ENCODE results near the gene MED19.
"Not testable (repeated sequence)": the region's sequence is repeated elsewhere in the genome, so short reads cannot be mapped to it uniquely, and the experiment has no call there.

MED19 gene, protein sequence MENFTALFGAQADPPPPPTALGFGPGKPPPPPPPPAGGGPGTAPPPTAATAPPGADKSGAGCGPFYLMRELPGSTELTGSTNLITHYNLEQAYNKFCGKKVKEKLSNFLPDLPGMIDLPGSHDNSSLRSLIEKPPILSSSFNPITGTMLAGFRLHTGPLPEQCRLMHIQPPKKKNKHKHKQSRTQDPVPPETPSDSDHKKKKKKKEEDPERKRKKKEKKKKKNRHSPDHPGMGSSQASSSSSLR

DNA sequence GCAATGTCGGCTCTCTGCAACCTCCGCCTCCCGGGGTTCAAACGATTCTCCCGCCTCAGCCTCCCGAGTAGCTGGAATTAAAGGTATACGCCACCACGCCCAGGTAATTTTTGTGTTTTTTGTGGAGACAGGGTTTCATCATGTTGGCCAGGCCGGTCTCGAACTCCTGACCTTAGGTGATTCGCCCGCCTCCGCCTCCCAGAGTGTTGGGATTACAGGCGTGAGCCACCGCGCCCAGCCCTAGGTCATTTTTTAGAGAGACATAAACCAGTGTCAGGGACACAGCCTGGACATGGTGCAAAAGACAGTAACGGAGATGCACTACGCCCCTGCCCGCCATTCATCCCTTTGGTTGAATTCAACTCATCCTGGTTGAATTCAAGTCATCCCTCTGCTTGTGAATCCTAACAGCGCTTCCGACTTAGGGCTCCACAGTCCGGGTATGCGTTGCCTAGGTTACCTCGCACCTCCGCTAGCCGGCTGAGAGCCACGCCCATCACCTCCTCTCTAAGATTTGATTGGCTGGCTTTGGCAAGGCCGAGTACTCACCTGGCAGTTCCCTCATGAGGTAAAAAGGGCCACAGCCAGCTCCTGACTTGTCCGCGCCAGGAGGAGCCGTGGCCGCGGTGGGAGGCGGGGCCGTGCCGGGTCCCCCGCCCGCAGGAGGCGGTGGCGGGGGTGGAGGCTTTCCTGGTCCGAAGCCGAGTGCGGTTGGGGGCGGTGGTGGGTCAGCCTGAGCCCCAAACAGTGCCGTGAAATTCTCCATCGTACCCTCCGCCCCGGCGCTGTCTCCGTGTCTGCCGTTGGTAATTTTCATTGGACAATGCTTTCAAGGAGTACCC, at the start of gene MED19:
MED19 (minus strand) TSS at position 802 of the 842 bp plus-strand sequence; CDS start at position 766, 36 bp downstream.
- peak; percentile 68 for DNase-seq

DNA sequence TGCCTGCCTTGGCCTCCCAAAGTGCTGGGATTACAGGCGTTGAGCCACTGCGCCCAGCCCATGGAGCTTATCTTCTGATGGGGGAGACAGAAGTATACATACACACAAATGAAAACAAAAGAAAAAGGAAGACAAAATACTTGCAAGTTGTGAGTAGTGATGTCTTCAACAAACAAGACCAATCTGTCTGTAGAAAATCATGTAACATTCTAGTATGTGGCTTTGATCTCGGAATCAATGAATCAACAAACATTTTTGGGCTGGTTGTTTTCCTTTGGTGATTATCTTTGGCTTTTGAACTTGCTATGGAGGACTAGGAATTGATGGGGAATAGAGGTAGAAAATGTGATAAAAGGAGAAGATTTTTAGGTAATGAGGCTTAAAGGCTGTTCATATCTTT, 46.2 kb upstream of the MED19 start:
- DNase-seq, result no peak

DNA sequence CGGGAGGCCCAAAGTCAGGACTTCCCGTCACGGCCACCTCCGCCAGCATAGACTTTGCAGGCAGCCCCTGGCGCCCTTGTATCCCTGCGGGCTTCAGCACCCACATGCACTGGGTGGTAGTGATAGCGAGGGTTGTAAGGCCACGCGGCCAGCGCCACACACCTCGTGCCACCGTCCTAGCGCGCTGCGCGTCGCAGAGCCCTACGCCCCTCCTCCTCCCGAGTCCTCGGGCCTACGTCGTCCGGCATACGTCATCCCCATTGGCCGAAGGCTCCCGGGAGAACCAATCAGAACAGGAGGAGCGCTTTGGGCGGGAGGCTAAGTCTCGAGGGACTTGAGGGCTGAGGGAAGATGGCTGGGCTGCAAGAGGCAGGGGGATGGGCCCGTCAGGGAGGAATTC, 40.9 kb upstream of the MED19 start:
- no peak for DNase-seq

DNA sequence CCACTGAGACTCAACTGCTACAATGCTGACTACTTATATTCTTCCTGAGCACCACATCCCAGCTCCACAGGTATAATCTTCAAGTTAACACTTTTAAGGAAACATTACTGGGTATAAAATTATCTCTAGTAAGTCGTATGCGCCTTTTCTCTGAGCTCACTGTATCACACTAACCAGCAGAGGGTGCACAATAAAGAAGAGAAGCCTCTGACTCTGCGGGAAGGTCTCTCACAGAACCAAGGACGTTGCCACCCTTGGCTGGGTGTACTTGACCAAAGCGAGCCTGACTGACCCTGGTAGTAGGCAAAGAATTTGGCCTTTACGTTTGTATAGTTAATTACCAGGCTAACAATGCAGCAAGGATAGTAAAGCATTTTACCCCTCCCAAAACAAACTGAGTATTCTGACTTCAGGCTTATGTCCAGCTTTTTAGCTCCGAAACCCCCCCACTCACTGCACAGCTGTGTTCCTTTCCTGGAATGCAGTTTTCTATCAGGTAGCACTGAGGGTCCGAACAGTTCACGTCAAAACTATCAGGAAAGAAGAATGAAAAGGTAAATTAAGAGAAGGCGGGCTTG, 39.8 kb upstream of the MED19 start, which contains the start of gene BTBD18:
BTBD18 (minus strand) TSS at position 144 of the 578 bp plus-strand sequence. CDS start 631 bp downstream, outside the sequence.
- no peak for DNase-seq

DNA sequence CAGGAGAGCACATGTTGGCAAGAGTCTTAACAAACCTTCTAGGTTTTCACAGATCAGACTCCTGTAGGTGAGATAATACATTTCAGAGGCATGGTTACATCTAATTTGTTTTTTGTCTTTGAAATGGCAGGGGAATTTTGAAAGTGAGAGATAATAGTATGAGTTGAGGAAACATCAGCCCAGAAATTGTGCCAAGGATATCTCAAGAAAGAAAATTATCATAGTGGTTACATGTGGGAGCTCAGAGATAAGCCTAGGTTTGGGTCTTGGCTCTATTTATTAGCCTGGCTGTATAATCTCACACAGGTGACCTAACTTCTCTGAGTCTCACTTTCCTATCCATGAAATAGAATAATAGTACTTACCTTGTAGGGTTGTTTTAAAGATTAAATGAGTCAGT, 39.2 kb upstream of the MED19 start:
- DNase-seq, result no peak

DNA sequence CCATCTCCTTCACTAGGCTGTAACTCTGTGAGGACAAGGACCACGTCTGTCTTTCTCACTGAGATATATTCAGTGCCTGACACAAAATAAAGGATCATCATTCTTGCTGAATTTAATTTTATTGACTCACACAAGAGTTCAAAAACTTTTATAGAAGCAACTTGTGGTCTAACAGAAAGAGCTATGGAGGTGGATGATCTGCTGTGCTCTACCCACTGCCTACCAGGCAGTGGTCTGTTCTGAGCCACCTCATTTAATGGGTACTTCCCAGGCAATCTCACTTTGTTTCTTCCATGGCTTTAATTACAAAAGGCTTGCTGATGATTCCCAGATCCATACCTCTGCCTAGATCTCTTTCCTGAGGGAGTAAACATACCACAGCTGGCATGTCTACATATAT, 34.9 kb upstream of the MED19 start:
- no peak for DNase-seq

DNA sequence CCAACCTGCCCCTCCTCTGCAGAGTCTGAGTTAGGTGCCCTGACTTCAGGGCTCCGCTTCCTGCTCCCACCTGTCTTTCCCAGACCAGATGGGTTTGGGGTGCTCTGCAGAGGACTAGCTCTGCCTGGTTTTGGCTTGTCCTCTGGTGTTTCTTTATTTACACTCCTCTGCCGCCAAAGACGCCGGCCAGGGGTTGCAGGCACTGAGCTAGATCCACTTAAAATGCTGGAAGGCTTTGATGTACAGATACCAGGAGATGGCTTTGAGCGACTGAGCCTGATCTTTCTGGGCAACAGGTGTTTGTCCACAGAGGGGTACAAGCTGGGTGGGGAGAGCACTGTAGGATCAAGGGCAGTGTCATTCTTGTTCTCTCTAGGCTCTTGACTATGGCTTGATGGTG, 33.2 kb upstream of the MED19 start:
- DNase-seq, result no peak

DNA sequence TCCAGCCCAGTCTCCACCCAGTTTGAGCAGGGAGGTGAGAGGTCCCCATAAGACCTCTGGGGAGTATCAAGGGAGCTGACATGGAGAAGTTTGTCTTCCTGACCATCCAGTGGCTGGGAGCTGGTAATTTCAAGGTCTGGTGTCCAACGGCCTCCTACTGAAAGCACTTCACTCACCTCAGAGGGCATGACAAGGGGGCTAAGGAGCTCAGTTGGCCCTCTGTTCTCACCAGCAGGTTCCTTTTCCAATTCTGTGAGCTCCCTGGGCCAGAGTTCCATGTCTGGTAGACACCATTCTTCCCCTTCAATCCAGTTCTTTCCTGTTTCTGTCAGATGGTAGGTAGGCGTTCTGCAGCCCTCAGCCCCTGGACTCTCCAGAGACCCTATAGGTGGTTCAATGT, 32.3 kb upstream of the MED19 start:
- no peak for DNase-seq

DNA sequence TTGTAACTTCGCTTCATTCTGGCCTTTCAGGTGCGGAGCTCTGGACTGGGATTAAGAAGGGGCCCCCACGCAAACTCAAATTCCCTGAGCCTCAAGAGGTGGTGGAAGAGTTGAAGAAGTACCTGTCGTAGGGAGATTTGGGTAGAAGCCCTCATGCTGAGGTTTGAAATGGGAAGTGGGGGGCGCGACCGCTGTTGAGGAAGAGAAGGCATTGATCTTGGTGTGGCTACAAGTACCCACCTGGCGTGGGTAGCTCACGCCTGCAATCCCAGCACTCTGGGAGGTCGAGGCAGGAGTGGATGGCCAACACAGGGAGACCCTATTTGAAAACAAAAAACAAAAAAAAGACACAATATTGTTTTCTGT, 30.1 kb upstream of the MED19 start:
- DNase-seq, result no peak

DNA sequence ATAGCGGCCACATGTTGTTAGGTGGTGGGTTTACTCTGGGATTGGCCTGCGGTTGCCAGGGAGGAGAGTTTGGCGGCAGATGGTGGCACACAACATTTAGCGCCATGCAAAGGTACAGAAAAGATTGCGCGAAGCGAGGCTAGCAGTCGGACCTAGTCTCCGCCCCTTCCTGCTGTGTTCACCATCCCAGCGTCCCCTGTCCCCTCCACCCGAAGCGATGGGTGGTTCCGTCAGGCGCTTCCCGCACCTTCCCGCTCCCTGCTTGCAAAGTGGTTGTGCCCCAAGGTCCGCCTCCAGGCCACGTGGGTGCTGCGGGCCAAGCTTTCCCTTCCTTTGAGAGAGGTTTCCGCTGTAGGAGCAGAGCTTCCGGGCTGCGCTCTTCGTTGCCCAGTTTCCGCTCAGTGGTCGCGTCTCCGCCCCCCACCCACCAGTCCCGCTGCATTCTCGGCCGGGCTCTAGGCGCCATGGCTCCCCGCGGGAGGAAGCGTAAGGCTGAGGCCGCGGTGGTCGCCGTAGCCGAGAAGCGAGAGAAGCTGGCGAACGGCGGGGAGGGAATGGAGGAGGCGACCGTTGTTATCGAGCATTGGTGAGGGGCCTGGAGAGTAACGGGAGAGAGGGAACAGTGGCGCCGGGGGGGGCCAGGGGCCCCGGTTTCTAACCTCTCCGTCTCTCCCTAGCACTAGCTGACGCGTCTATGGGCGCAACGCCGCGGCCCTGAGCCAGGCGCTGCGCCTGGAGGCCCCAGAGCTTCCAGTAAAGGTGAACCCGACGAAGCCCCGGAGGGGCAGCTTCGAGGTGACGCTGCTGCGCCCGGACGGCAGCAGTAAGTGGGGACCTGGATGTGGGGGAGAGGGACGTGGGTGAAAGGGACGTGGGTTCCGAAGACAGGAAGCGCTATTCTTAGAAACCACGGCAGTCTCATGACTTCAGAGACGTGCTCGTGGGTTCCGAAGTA, 29.4 kb upstream of the MED19 start, which contains the start of gene SELENOH:
SELENOH (plus strand) TSS at position 360 of the 955 bp plus-strand sequence; CDS start at position 465, 105 bp downstream.
- DNase-seq, result peak; percentile 89

DNA sequence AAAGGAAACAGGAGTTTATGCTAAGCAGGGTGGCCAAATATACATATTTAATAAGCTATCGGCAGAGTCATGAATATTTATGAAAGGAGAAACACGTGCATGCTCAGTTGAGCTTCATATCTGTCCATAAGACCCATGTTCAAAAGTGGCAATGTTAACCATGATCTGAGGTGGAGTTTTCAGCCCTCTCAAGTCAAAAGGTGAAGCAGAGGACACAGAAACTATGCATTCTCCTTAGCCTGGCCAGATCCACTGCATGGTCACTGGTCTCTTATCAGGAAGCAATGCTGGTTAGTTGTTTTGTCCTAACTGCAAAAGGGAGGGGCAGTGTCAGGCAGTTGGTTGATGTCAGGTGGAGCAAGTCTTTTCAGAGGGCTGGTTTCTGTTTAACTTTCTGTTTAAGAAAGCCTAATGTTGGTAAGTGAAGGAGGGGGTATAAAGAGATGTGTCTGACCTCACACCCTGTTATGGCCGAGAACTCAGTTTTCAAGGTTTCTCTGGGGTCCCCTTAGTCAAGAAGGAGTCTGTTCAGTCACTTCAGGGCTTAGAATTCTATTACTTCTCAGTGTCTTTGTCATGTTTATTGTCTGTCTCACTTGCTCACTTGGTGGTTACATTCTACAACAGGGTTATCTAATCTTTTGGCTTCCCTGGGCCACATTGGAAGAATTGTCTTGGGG, 23.7 kb upstream of the MED19 start:
- DNase-seq, result no peak

DNA sequence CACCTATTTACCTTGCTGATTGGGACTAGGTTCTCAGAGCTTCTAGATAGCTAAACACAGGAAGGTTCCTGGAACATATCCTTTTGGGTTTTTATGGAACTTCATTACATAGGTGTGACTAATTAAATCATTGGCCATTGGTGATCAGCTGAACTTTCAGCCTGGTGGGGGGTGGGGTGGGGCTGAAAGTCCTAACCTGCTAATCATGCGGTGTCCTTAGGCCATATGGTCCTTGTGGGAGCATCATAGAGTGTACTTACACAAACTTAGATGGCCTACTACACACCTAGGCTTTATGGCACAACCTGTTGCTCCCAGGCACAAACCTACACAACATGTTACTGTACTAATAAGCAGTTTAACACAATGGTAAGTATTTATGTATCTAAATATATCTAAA, 20.6 kb upstream of the MED19 start:
- no peak for DNase-seq

DNA sequence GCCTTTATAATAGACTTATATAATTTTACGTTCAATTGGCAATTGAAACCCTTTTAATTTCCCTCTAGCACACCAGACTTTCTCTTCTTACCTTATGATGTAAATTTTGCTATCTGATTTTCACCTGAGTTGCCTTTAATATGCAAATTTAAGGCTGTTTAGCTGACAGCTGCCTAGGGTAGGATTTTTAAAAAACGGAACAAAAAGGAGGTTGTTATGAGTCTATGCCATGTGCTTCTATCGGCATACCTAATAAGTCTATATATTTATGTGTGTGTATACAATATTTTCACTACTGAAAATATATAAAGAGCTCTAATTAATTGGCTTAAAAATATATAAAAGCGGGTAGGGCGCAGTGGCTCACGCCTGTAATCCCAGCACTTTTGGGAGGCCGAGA, 17.5 kb upstream of the MED19 start:
- DNase-seq, result no peak

DNA sequence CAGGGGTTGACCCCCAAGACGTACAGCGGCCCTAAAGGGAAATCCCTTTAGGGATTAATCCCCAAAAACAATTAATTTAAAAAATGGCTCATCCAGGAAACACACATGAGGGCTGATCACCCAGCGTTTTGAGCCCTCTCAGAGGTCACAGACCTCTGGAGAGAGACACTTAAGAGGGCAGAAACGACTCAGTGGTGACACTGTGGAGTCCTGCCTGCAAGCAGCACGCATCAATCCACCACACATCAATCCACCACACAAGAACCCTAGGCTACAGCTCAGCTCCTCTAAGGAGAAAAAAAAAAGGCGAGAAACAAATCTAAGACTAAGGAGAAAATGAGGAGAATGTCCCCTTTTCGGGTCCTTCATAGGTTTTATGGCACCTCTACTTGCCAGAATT, 16.8 kb upstream of the MED19 start:
- DNase-seq, result no peak

DNA sequence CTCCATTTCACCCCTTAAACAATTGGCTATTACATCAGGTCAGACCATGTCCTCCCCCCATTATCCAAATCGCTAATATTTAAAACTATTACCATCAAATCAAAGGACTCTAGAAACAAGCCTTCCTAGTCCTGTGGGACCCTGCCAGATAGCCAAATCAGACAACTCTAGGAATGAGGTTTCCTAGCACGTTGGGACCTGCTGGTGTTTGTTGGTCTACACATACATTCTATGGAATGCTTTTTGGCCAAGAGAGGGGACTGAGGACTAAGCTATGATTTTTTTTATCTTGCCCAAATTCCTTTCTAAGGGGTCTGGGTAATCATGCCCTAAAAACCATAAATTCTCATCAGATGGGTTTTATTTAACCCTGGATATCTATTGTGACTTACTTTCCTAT, 15.2 kb upstream of the MED19 start:
- no peak for DNase-seq

DNA sequence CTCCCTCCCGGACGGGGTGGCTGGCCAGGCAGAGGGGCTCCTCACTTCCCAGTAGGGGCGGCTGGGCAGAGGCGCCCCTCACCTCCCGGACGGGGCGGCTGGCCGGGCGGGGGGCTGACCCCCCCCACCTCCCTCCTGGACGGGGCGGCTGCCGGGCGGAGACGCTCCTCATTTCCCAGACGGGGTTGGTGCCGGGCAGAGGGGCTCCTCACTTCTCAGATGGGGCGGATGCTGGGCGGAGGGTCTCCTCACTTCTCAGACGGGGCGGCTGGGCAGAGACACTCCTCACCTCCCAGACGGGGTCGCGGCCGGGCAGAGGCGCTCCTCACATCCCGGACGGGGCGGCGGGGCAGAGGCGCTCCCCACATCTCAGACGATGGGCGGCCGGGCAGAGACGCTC, 4.7 kb upstream of the MED19 start:
- DNase-seq, result not testable (repeated sequence)

DNA sequence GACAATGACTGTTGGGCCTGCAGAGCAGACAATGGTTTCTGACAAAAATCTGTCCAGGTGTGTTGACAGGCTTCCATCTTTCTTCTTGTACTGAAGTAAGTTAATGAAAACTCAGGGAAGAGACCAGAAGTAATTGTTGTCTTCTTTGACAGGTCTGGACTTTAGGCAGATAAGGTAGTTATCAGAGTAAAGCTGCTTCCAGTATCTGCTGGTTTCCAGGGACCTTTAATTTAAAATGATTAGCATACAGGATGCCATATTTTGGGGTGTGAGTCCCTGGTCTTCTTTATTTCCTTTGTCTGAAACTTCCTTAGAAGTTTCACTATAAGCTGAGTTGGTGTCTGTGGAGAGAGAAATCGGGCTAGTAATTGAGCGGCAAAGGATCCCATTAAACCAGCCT, 1.8 kb upstream of the MED19 start:
- DNase-seq, result no peak

DNA sequence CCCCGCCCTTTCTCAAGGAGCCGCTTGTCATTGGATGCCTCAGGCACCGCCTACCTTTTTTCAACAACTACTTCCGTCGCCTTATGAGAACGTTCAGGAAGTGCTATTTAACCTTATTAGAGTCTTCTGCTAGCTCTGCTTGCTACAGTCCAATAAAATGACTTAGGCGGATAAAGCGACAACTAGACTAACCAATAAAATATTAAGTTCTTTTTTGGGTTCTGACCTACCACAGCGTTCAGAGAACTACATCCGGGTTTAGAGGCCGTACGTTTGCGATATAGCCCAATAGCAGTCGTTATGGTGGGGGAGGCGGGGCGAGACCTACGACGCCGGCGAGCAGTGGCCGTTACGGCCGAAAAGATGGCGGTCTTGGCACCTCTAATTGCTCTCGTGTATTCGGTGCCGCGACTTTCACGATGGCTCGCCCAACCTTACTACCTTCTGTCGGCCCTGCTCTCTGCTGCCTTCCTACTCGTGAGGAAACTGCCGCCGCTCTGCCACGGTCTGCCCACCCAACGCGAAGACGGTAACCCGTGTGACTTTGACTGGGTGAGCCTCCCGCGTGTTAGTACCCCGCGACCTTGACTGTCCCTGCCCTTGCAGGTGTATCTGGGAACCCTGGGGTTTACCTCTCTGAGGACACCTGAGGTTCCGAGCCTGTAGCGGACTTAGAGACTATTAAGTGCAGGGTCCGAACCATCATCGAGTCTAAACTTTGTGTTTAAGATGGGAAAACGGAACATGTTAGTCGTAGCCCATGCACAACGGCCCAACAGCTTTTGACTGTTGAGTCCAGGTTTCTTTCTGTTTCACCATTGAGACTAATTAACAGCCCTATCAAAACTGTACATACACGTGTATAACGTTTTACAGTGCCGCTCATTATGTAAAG, 488 bp upstream of the MED19 start, which contains the start of gene TMX2:
TMX2 (plus strand) TSS at position 338 of the 895 bp plus-strand sequence; CDS start at position 364, 26 bp downstream.
- DNase-seq, result peak; percentile 93

DNA sequence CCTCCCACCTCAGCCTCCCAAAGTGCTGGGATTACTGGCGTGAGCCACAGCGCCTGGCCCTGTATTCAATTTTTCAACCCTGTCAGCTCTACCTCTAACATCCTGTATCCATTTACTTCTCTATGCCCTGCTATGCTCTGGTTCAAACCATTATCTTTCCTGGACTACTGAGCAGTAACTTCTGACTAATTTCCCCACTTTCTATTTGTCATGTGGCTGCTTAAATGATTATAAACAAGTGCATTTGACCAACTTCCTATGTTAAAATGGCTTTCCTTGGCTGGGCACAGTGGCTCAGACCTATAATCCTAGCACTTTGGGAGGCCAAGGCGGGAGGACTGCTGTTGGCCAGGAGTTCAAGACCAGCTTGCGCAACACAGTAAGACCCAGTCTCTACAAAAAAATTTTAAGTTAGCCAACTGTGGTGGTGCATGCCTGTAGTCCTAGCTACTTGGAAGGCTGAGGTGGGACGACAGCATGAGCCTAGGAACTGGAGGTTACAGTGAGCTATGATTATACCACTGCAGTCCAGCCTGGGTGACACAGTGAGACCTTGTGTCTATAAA, 2.1 kb downstream of the MED19 start:
- DNase-seq, result no peak

DNA sequence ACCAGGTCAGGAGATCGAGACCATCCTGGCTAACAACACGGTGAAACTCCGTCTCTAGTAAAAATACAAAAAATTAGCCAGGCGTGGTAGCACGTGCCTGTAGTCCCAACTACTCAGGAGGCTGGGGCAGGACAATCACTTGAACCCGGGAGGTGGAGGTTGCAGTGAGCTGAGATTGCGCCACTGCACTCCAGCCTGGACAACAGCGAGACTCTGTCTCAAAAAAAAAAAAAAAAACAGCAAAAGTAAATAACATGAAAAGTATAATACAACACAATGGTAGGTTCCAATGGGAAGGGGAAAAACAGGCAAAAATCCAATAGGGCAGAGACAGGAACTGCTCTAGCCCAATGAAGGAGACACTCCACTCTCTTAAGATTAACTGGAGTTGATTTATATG, 6.6 kb downstream of the MED19 start:
- DNase-seq, result not testable (repeated sequence)

DNA sequence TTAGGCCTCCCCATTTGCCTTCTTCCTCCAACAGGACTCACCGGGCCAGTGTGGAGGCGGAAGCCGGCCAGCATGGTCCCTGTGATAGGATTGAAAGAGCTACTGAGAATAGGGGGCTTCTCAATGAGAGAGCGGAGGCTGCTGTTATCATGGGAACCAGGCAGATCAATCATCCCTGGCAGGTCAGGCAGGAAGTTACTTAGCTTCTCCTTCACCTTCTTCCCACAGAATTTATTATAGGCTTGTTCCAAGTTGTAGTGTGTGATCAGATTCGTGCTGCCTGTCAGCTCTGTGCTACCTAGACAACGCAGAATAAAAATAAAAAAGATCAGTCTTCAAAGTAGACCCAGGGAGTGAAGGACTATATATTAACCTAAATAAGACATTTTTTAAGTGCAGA, 7.1 kb downstream of the MED19 start:
- no peak for DNase-seq
